Kidney (tissue), 14 donors: ENCODE measurements around the gene RIN1. TPM values are rescaled to one million over a fixed set of nuclear protein-coding genes. Genes with fewer than 3 reads are reported as not detected.

Source experiments
- DNase-seq, 5 donors: peaks; one replicate each; pipeline ENCODE4 v3.0.0-alpha.2; 2013 to 2020
- FAIRE-seq: peaks from 2 replicates; lab custom pipeline; 2012; peaks lifted over from hg19 to GRCh38; lab: Jason Lieb, UNC
- H3K27ac ChIP-seq, 2 donors: one replicate each; pipeline ENCODE4 v1.7.0; 2013; ENCODE audit warnings: low read depth in 2 of 2, low read length in 2 of 2, inconsistent platforms in 1 of 2
- H3K27me3 ChIP-seq: one replicate; pipeline ENCODE4 v1.7.1; 2013; ENCODE audit warnings: low read length, inconsistent platforms; ENCODE audit not compliant: control insufficient read depth, insufficient read depth
- H3K36me3 ChIP-seq, 3 donors: one replicate each; pipeline versions ENCODE4 v1.7.0 to v1.7.1; 2013; ENCODE audit warnings: low read length in 3 of 3, control low read depth in 1 of 3, inconsistent platforms in 1 of 3; ENCODE audit not compliant: insufficient read depth in 3 of 3, control insufficient read depth in 2 of 3
- H3K4me1 ChIP-seq, 3 donors: one replicate each; pipeline versions ENCODE4 v1.7.0 to v1.7.1; 2013; ENCODE audit warnings: low read length in 3 of 3, inconsistent platforms in 1 of 3, low read depth in 1 of 3; ENCODE audit not compliant: control insufficient read depth in 2 of 3, insufficient read depth in 2 of 3
- H3K4me3 ChIP-seq, 3 donors: one replicate each; pipeline versions ENCODE4 v1.7.0 to v1.8.1; 2013; ENCODE audit warnings: low read length in 3 of 3, control low read depth in 1 of 3, inconsistent platforms in 1 of 3
- H3K9ac ChIP-seq, 3 donors: one replicate each; pipeline versions ENCODE4 v1.7.0 to v1.7.1; 2013; ENCODE audit warnings: low read length in 3 of 3, control low read depth in 1 of 3, inconsistent platforms in 1 of 3
- H3K9me3 ChIP-seq, 3 donors: one replicate each; pipeline versions ENCODE4 v1.7.0 to v1.7.1; 2013; ENCODE audit warnings: low read length in 3 of 3, control low read depth in 1 of 3, inconsistent platforms in 1 of 3; ENCODE audit not compliant: control insufficient read depth in 2 of 3, insufficient read depth in 1 of 3
- CTCF ChIP-seq: IDR thresholded peaks from 3 replicates; pipeline ENCODE4 v1.5.1; 2012; ENCODE audit warnings: mild to moderate bottlenecking, moderate library complexity, borderline replicate concordance; ENCODE audit not compliant: insufficient read depth; ENCODE audit errors: extremely low read depth
- intact Hi-C: fragments of 100-400 bp; cut with DNase I; formaldehyde crosslinking; loops from one replicate; pipeline ENCODE4 v1.11.1; 2022
- polyA plus RNA-seq: library from polyadenylated mRNA; stranded (reverse); fragments of 350-450 nt; fragmentation: Illumina TruSeq; extraction: RNeasy Lipid Tissue Mini Kit (QIAGEN cat#74804); gene quantifications from one replicate; pipeline ENCODE4 v1.2.3, GENCODE V29; 2014; ENCODE audit warnings: low read depth, low replicate concordance; ENCODE audit not compliant: insufficient read depth
- total RNA-seq: library from RNA; stranded (reverse); fragmentation: NEBNext Ultra II Directional; extraction: Animal tissue kit (Norgen Biotek cat#: 25700); gene quantifications from one replicate; pipeline ENCODE4 v1.2.1, GENCODE V29; 2021
- donor health status: control.
- donor health status: control.
- donor health status: control.
- donor health status: control.
- donor health status: control.
- donor health status: DM: yes; HTN: yes; CAD: no.
- donor health status: Normal renal cell carcinoma (clear cell type).

Gene RIN1
- total and polyA plus RNA-seq, 2 donors from 2014 or later = 2.3 to 9.2 TPM

GRCh38 chr11:66315921-66316811 is 20.1 kb downstream of the RIN1 start:
- H3K4me1 ChIP-seq = peaks cover 0 to 16% (median 3%) of the 10 kb centered on the region in 3 donors
- FAIRE-seq (no peak), DNase-seq (peak in 1 of 5 donors; percentile 78)
- H3K27ac ChIP-seq = peak overlapping the region; percentile 20 to 57
- intact Hi-C loops = no loop called here
- no peak for TF ChIP-seq CTCF
- H3K27me3 ChIP-seq = no peaks in the 10 kb centered on the region
- no peaks in the 10 kb centered on the region for H3K9me3 ChIP-seq
- H3K36me3 ChIP-seq = no peaks in the 10 kb centered on the region
- peak overlapping the region; percentile 41 to 68 (median 53) for H3K4me3 ChIP-seq
- H3K9ac ChIP-seq = peak overlapping the region in 2 of 3 donors; percentile 34 to 45

- Histone ChIP-seq H3K9ac (peak overlapping the region in 2 of 3 donors; percentile 34 to 45), H3K4me1 (peaks cover 0 to 16% (median 3%) of the 10 kb centered on the region in 3 donors), H3K4me3 (peak overlapping the region; percentile 41 to 68 (median 53)), H3K27ac (peak overlapping the region; percentile 20 to 57), H3K27me3 (no peaks in the 10 kb centered on the region), H3K9me3 (no peaks in the 10 kb centered on the region), H3K36me3 (no peaks in the 10 kb centered on the region)
- DNase-seq = peak in 1 of 5 donors; percentile 71
- FAIRE-seq = no peak
- intact Hi-C loops = no loop called here
- TF ChIP-seq CTCF = no peak
Measured at GRCh38 chr11:66315498-66315885, 20.7 kb downstream of the RIN1 start.

- DNase-seq (peak in 2 of 5 donors; percentile 60 to 73), FAIRE-seq (no peak)
- Histone ChIP-seq H3K4me1 (peaks cover 0 to 16% (median 3%) of the 10 kb centered on the region in 3 donors), H3K9me3 (no peaks in the 10 kb centered on the region), H3K9ac (peak overlapping the region in 1 of 3 donors; percentile 17), H3K27me3 (no peaks in the 10 kb centered on the region), H3K36me3 (no peaks in the 10 kb centered on the region), H3K27ac (peak overlapping the region in 1 of 2 donors; percentile 22), H3K4me3 (peak overlapping the region in 2 of 3 donors; percentile 53 to 68)
- no peak for TF ChIP-seq CTCF
- intact Hi-C loops = no loop called here
Measured at GRCh38 chr11:66314561-66315497, 21.4 kb downstream of the RIN1 start.
